HepG2 (cell line): ENCODE results near the gene IL2RA. TPM values are rescaled to one million over a fixed set of nuclear protein-coding genes. Genes with fewer than 3 reads are reported as not detected.

ENCODE experiments used
- ARNTL ChIP-seq: sonication (generic); formaldehyde crosslinking; IDR thresholded peaks from 2 replicates; pipeline ENCODE4 v1.4.0; 2020; ENCODE audit warnings: mild to moderate bottlenecking, missing genetic modification reagents
- CCDC6 ChIP-seq: sonication (generic); formaldehyde crosslinking; IDR thresholded peaks from 2 replicates; pipeline ENCODE4 v1.8.1; 2022; ENCODE audit warnings: mild to moderate bottlenecking, missing genetic modification reagents, moderate library complexity
- HDAC1 ChIP-seq: sonication (generic); formaldehyde crosslinking; IDR thresholded peaks from 2 replicates; pipeline ENCODE4 v1.5.1; 2020; ENCODE audit warnings: mild to moderate bottlenecking, missing genetic modification reagents
- MAF1 ChIP-seq: sonication (generic); formaldehyde crosslinking; IDR thresholded peaks from 2 replicates; pipeline ENCODE4 v1.5.0; 2020; ENCODE audit warnings: missing genetic modification reagents, borderline replicate concordance
- MED1 ChIP-seq: sonication (generic); formaldehyde crosslinking; IDR thresholded peaks from 2 replicates; pipeline ENCODE4 v1.4.0; 2020; ENCODE audit warnings: missing genetic modification reagents
- MNT ChIP-seq: fragments of 450-650 bp; IDR thresholded peaks from 2 replicates; pipeline ENCODE4 v1.6.1; 2016
- MTF2 ChIP-seq: sonication (generic); formaldehyde crosslinking; IDR thresholded peaks from 2 replicates; pipeline ENCODE4 v1.5.0; 2020; ENCODE audit warnings: missing genetic modification reagents, borderline replicate concordance
- NFE2 ChIP-seq: sonication (generic); formaldehyde crosslinking; IDR thresholded peaks from 2 replicates; pipeline ENCODE4 v1.4.0; 2020; ENCODE audit warnings: missing genetic modification reagents
- NFIC ChIP-seq: IDR thresholded peaks from 2 replicates; pipeline ENCODE4 v1.6.1; 2012; ENCODE audit warnings: mild to moderate bottlenecking, low read length, inconsistent platforms
- SP5 ChIP-seq: IDR thresholded peaks from 2 replicates; pipeline ENCODE4 v1.6.1; 2016; ENCODE audit warnings: low read depth, borderline replicate concordance
- SRSF9 ChIP-seq: fragments of 200-400 bp; formaldehyde crosslinking; IDR thresholded peaks from 2 replicates; pipeline ENCODE4 v1.6.1; 2018; ENCODE audit warnings: borderline replicate concordance, mild to moderate bottlenecking, low read depth, low read length; ENCODE audit not compliant: insufficient read depth, poor library complexity, severe bottlenecking
- ZFP41 ChIP-seq: sonication (generic); formaldehyde crosslinking; IDR thresholded peaks from 2 replicates; pipeline ENCODE4 v1.4.0; 2020; ENCODE audit warnings: mild to moderate bottlenecking, missing genetic modification reagents, borderline replicate concordance
- ZNF616 ChIP-seq: sonication (generic); formaldehyde crosslinking; IDR thresholded peaks from 2 replicates; pipeline ENCODE4 v1.5.0; 2020; ENCODE audit warnings: low read depth, mild to moderate bottlenecking, missing genetic modification reagents
- ZNF660 ChIP-seq: sonication (generic); formaldehyde crosslinking; IDR thresholded peaks from 2 replicates; pipeline ENCODE4 v1.5.1; 2020; ENCODE audit warnings: mild to moderate bottlenecking, low read depth, missing genetic modification reagents, borderline replicate concordance
- ZNF790 ChIP-seq: sonication (generic); formaldehyde crosslinking; IDR thresholded peaks from 2 replicates; pipeline ENCODE4 v1.8.0; 2022; ENCODE audit warnings: missing genetic modification reagents, mild to moderate bottlenecking, borderline replicate concordance
- ZSCAN20 ChIP-seq: sonication (generic); formaldehyde crosslinking; IDR thresholded peaks from 2 replicates; pipeline ENCODE4 v1.4.0; 2020; ENCODE audit warnings: missing genetic modification reagents, mild to moderate bottlenecking, borderline replicate concordance
- polyA plus RNA-seq, 8 experiments: library from polyadenylated mRNA; depleted of rRNA in 3 of 8; stranded (reverse) in 7 of 8; unstranded in 1 of 8; fragments of >200 nt; fragmentation: Illumina TruSeq in 4 of 8; extraction: Trizol in 4 of 8; gene quantifications; 2 replicates each; pipeline versions ENCODE4 v1.2.1 to v1.2.3, GENCODE V29; 2011 to 2016; ENCODE audit warnings: low read depth in 4 of 8, missing spikeins in 1 of 8, mixed read lengths in 1 of 8; ENCODE audit not compliant: insufficient read depth in 1 of 8
- total RNA-seq, 5 experiments: library from RNA; depleted of rRNA; stranded (reverse); fragments of >200 nt; fragmentation: Illumina TruSeq; extraction: Trizol; gene quantifications; 2 replicates each; pipeline ENCODE4 v1.2.3, GENCODE V29; 2016; ENCODE audit warnings: low read depth in 1 of 5
- TF ChIP-seq, protein P1 (sequence below): sonication (generic); formaldehyde crosslinking; IDR thresholded peaks from 2 replicates; pipeline ENCODE4 v1.5.1; 2020; ENCODE audit warnings: mild to moderate bottlenecking, missing genetic modification reagents, moderate library complexity
- TF ChIP-seq, protein P2 (sequence below): sonication (generic); formaldehyde crosslinking; IDR thresholded peaks from 2 replicates; pipeline ENCODE4 v1.4.0; 2020; ENCODE audit warnings: mild to moderate bottlenecking, missing genetic modification reagents
- TF ChIP-seq, protein P3 (sequence below): sonication (generic); formaldehyde crosslinking; IDR thresholded peaks from 2 replicates; pipeline ENCODE4 v1.4.0; 2020; ENCODE audit warnings: mild to moderate bottlenecking, missing genetic modification reagents

Gene IL2RA
- total and polyA plus RNA-seq, 2 of the 13 experiments (the other 11 are each of a cell fraction or from before 2014, with no cell fraction given), result not detected

DNA sequence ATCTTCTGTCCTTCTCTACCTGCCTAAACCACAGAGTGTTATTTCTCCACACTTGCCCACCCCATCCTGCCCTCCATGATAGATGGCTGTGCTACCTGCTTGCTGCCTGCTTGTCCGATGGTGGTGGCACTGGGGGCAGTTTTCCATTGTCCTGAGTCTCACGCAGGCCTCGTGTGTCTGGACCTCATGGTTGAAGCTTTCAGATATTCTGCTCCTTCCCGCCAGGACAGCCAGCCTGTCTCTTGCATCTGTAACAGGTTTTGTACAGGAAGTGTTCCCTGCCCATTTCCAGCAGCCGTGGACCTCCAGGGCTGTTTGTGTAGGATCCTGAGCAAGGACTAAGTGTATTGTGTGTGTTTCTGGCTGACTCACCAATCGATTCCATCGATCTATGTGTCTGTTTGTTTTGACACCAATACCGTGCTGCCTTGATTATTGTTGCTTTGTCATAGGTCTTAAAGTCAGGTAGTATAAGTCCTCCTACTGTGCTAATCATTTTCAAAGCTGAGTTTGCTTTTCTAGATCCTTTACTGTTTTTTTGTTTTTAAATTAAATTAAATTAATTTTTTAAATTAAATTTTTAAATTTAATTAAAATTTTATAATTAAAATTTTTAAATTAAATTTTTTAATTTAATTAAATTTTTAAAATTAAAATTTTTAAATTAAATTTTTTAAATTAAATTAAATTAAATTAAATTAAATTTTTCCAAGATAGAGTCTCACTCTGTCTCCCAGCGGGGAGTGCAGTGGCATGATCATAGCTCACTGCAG, 93.3 kb downstream of the IL2RA start (continued):
- TF ChIP-seq SRSF9 (no peak), NFIC (peak; percentile 66; the same call in 1 of the 2 replicates), ZNF660 (no peak), CCDC6 (0 out of 2 replicates have a peak, but pooled peaks have one; percentile 29), MAF1 (CRISPR knock-in tag) (no peak), ARNTL (CRISPR knock-in tag) (no peak), ZSCAN20 (no peak), ZNF790 (CRISPR knock-in tag) (no peak), MED1 (CRISPR knock-in tag) (peak; percentile 81), ZFP41 (CRISPR knock-in tag) (0 out of 2 replicates have a peak, but pooled peaks have one; percentile 25), ZNF616 (CRISPR knock-in tag) (no peak), MTF2 (CRISPR knock-in tag) (no peak), MNT (no peak), SP5 (CRISPR knock-in tag) (peak; percentile 44; the same call in 1 of the 2 replicates), HDAC1 (CRISPR knock-in tag) (peak; percentile 96), NFE2 (CRISPR knock-in tag) (no peak)
- TF ChIP-seq, protein P1, sequence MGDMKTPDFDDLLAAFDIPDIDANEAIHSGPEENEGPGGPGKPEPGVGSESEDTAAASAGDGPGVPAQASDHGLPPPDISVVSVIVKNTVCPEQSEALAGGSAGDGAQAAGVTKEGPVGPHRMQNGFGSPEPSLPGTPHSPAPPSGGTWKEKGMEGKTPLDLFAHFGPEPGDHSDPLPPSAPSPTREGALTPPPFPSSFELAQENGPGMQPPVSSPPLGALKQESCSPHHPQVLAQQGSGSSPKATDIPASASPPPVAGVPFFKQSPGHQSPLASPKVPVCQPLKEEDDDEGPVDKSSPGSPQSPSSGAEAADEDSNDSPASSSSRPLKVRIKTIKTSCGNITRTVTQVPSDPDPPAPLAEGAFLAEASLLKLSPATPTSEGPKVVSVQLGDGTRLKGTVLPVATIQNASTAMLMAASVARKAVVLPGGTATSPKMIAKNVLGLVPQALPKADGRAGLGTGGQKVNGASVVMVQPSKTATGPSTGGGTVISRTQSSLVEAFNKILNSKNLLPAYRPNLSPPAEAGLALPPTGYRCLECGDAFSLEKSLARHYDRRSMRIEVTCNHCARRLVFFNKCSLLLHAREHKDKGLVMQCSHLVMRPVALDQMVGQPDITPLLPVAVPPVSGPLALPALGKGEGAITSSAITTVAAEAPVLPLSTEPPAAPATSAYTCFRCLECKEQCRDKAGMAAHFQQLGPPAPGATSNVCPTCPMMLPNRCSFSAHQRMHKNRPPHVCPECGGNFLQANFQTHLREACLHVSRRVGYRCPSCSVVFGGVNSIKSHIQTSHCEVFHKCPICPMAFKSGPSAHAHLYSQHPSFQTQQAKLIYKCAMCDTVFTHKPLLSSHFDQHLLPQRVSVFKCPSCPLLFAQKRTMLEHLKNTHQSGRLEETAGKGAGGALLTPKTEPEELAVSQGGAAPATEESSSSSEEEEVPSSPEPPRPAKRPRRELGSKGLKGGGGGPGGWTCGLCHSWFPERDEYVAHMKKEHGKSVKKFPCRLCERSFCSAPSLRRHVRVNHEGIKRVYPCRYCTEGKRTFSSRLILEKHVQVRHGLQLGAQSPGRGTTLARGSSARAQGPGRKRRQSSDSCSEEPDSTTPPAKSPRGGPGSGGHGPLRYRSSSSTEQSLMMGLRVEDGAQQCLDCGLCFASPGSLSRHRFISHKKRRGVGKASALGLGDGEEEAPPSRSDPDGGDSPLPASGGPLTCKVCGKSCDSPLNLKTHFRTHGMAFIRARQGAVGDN, result peak; percentile 82
- TF ChIP-seq, protein P2, sequence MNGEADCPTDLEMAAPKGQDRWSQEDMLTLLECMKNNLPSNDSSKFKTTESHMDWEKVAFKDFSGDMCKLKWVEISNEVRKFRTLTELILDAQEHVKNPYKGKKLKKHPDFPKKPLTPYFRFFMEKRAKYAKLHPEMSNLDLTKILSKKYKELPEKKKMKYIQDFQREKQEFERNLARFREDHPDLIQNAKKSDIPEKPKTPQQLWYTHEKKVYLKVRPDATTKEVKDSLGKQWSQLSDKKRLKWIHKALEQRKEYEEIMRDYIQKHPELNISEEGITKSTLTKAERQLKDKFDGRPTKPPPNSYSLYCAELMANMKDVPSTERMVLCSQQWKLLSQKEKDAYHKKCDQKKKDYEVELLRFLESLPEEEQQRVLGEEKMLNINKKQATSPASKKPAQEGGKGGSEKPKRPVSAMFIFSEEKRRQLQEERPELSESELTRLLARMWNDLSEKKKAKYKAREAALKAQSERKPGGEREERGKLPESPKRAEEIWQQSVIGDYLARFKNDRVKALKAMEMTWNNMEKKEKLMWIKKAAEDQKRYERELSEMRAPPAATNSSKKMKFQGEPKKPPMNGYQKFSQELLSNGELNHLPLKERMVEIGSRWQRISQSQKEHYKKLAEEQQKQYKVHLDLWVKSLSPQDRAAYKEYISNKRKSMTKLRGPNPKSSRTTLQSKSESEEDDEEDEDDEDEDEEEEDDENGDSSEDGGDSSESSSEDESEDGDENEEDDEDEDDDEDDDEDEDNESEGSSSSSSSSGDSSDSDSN (CRISPR knock-in tag), result peak; percentile 48
- TF ChIP-seq, protein P3, sequence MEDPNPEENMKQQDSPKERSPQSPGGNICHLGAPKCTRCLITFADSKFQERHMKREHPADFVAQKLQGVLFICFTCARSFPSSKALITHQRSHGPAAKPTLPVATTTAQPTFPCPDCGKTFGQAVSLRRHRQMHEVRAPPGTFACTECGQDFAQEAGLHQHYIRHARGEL (CRISPR knock-in tag), result no peak
